Osteoblast (primary cell): ENCODE results near the gene ACAN. TPM values are rescaled to one million over a fixed set of nuclear protein-coding genes. Genes with fewer than 3 reads are reported as not detected.

Experiments
- DNase-seq: peaks from one replicate; pipeline ENCODE4 v3.0.0; 2011; ENCODE audit warnings: low spot score, mixed read lengths; ENCODE audit not compliant: insufficient read length; ENCODE audit errors: missing footprints
- H2AFZ ChIP-seq: 2 replicates; pipeline ENCODE4 v1.6.0; 2011; ENCODE audit warnings: mild to moderate bottlenecking, low read length
- H3K27ac ChIP-seq: 2 replicates; pipeline ENCODE4 v1.5.1; 2011; ENCODE audit warnings: mild to moderate bottlenecking, low read depth, low read length, moderate library complexity
- H3K27me3 ChIP-seq: 2 replicates; pipeline ENCODE4 v1.6.0; 2012; ENCODE audit warnings: mild to moderate bottlenecking, control low read depth, inconsistent platforms, low read length, moderate library complexity; ENCODE audit not compliant: insufficient read depth
- H3K36me3 ChIP-seq: 2 replicates; pipeline ENCODE4 v1.5.1; 2011; ENCODE audit warnings: mild to moderate bottlenecking, low read length, control low read depth, moderate library complexity; ENCODE audit not compliant: insufficient read depth
- H3K4me1 ChIP-seq: 2 replicates; pipeline ENCODE4 v1.5.1; 2011; ENCODE audit warnings: mild to moderate bottlenecking, low read length, control low read depth, moderate library complexity; ENCODE audit not compliant: insufficient read depth
- H3K4me2 ChIP-seq: 2 replicates; pipeline ENCODE4 v1.6.0; 2011; ENCODE audit warnings: mild to moderate bottlenecking, low read length; ENCODE audit not compliant: insufficient read depth
- H3K4me3 ChIP-seq: fragments of 200-600 bp; sonication (generic); 3 replicates; pipeline ENCODE4 v1.5.1; 2012; ENCODE audit warnings: mild to moderate bottlenecking, low read length, inconsistent platforms; ENCODE audit not compliant: insufficient read depth
- H3K79me2 ChIP-seq: 2 replicates; pipeline ENCODE4 v1.6.0; 2012; ENCODE audit warnings: mild to moderate bottlenecking, low read length, control low read depth, inconsistent platforms; ENCODE audit not compliant: insufficient read depth
- H3K9me3 ChIP-seq: 2 replicates; pipeline ENCODE4 v1.5.1; 2011; ENCODE audit warnings: low read depth, low read length, control low read depth
- H4K20me1 ChIP-seq: 2 replicates; pipeline ENCODE4 v1.6.0; 2012; ENCODE audit warnings: mild to moderate bottlenecking, low read length, control low read depth; ENCODE audit not compliant: insufficient read depth
- total RNA-seq: library from RNA; depleted of rRNA; stranded (reverse); fragments of >200 nt; gene quantifications from 2 replicates; pipeline ENCODE4 v1.2.3, GENCODE V29; 2012
- TF ChIP-seq, protein P1 (sequence below): IDR thresholded peaks from 2 replicates; pipeline ENCODE4 v1.5.1; 2011; ENCODE audit warnings: mild to moderate bottlenecking, low read depth, low read length, moderate library complexity; ENCODE audit errors: extremely low read depth

ACAN gene
- total RNA-seq, 1 donor, result 12.7 TPM

GRCh38 chr15:88812133-88812532, 8.9 kb downstream of the ACAN start:
- Histone ChIP-seq H3K79me2 (peaks cover 8% of the 10 kb centered on the region), H3K4me1 (no peaks in the 10 kb centered on the region), H2AFZ (no peak overlapping the region), H3K4me3 (no peak overlapping the region), H3K27me3 (peaks cover 2% of the 10 kb centered on the region), H3K9me3 (no peaks in the 10 kb centered on the region), H3K36me3 (no peaks in the 10 kb centered on the region), H4K20me1 (no peaks in the 10 kb centered on the region), H3K27ac (no peak overlapping the region), H3K4me2 (no peak overlapping the region)
- no peak for DNase-seq
- TF ChIP-seq, protein P1, sequence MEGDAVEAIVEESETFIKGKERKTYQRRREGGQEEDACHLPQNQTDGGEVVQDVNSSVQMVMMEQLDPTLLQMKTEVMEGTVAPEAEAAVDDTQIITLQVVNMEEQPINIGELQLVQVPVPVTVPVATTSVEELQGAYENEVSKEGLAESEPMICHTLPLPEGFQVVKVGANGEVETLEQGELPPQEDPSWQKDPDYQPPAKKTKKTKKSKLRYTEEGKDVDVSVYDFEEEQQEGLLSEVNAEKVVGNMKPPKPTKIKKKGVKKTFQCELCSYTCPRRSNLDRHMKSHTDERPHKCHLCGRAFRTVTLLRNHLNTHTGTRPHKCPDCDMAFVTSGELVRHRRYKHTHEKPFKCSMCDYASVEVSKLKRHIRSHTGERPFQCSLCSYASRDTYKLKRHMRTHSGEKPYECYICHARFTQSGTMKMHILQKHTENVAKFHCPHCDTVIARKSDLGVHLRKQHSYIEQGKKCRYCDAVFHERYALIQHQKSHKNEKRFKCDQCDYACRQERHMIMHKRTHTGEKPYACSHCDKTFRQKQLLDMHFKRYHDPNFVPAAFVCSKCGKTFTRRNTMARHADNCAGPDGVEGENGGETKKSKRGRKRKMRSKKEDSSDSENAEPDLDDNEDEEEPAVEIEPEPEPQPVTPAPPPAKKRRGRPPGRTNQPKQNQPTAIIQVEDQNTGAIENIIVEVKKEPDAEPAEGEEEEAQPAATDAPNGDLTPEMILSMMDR, result no peak

DNA sequence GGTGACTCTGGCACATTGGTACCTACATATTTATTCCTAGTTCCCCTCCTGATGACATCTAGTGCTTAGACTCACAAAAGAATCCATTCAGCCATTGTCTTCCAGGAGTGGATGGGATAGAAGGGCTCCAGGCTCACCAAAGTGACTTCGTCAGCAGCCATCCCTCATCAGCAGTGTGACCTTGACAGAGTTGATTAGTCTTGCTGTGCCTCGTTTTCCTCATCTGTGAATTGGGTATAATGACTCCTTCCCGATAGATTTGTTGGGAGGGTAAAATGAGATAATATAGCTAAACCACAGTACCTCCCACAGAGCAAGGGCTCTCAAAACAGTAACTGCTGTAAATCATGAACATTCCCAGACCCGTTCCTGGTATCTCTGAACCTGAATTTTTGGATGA, 10.7 kb downstream of the ACAN start:
- no peak for DNase-seq
- H3K27me3 ChIP-seq, result peaks cover 2% of the 10 kb centered on the region
- H3K4me3 ChIP-seq, result no peak overlapping the region
- no peaks in the 10 kb centered on the region for H3K79me2 ChIP-seq
- H3K9me3 ChIP-seq, result no peaks in the 10 kb centered on the region
- TF ChIP-seq, protein P1, result no peak
- no peak overlapping the region for H3K4me2 ChIP-seq
- H2AFZ ChIP-seq, result no peak overlapping the region
- H3K27ac ChIP-seq, result no peak overlapping the region
- no peaks in the 10 kb centered on the region for H4K20me1 ChIP-seq
- H3K4me1 ChIP-seq, result no peaks in the 10 kb centered on the region
- H3K36me3 ChIP-seq, result no peaks in the 10 kb centered on the region

DNA sequence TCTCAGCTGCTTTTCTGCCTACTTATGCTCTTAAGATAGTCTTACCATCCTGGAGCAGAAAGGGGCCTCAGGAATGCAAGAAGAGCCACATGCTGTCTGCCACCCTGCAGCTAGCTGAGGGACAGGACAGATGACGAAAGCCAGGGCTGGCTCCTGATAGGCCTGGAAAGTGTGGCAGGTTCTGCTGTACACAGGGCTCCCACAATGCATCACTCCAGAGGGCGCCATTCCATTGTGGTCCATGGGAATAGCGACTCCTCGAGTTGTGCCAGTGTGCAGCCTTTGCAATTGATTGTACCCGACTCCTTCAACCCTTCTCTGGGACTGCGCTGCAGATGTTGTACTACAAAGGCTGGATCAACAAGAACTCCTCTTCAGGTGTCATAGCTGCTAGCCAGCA, 11.2 kb downstream of the ACAN start:
- H4K20me1 ChIP-seq, result no peaks in the 10 kb centered on the region
- H3K27me3 ChIP-seq, result peaks cover 2% of the 10 kb centered on the region
- DNase-seq, result no peak
- H3K4me2 ChIP-seq, result no peak overlapping the region
- H3K4me3 ChIP-seq, result no peak overlapping the region
- H3K79me2 ChIP-seq, result no peaks in the 10 kb centered on the region
- no peak overlapping the region for H3K27ac ChIP-seq
- no peaks in the 10 kb centered on the region for H3K36me3 ChIP-seq
- H2AFZ ChIP-seq, result no peak overlapping the region
- H3K9me3 ChIP-seq, result no peaks in the 10 kb centered on the region
- H3K4me1 ChIP-seq, result no peaks in the 10 kb centered on the region
- TF ChIP-seq, protein P1, result no peak

DNA sequence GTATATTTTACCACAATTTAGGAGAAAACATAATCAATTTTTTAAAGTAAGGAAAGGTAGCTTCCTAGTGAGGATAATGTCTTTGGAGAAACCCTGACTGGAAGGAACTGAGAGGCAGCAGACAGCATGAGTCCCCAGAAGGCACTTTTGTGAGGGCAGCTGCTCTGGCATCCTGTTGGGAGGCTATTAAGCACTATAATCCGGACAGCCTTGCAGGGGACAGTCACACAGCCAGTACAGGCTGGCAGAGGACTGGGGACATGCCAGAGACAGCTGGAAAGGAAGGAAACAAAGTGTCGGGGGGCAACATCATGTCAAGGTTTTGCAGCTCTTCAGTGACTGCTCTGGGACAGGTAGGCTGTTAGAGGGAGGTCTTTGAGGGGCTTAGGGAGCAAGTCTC, 15.7 kb downstream of the ACAN start:
- Histone ChIP-seq H3K79me2 (no peaks in the 10 kb centered on the region), H3K36me3 (no peaks in the 10 kb centered on the region), H3K9me3 (no peaks in the 10 kb centered on the region), H3K27ac (no peak overlapping the region), H3K27me3 (peaks cover 5% of the 10 kb centered on the region), H3K4me3 (no peak overlapping the region), H2AFZ (no peak overlapping the region), H3K4me2 (no peak overlapping the region), H3K4me1 (no peaks in the 10 kb centered on the region), H4K20me1 (no peaks in the 10 kb centered on the region)
- TF ChIP-seq, protein P1, result no peak
- no peak for DNase-seq
